Putamen (tissue), 1 donor: Measurements from ENCODE around the gene ZFAND2A.
"Not testable (repeated sequence)": the region's sequence is repeated elsewhere in the genome, so short reads cannot be mapped to it uniquely, and the experiment has no call there.

Experiments
- DNase-seq: peaks from one replicate; pipeline ENCODE4 v3.0.0-alpha.2; 2016; ENCODE audit warnings: low spot score

Gene ZFAND2A

GRCh38 chr7:1151653-1152425 lies 8.2 kb downstream of the ZFAND2A start:
- no peak for DNase-seq

GRCh38 chr7:1151156-1151555 lies 8.8 kb downstream of the ZFAND2A start:
- no peak for DNase-seq

- no peak for DNase-seq
Observed at GRCh38 chr7:1150400-1151002, 9.5 kb downstream of the ZFAND2A start.

DNA sequence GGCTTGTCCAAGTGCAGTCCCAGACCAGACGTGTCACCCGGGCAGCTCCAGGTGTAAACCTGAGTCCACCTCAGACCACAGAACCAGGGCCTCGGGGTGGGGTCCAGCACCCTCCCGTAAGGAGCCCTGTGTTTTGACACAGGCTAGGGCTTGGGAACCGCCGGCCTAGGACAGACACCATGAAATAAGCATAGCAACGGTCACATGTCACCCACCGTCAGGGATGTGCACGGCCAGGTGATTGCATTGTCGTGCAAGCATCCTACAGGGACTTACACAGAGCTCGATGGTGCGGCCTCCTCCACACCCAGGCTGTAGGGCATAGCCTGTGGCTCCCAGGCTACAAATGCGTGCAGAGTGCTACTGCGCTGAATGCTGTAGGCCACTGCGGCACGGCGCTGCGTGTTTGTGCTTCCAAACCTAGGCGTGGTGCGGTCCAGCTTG lies 10.6 kb downstream of the ZFAND2A start:
- no peak for DNase-seq

DNA sequence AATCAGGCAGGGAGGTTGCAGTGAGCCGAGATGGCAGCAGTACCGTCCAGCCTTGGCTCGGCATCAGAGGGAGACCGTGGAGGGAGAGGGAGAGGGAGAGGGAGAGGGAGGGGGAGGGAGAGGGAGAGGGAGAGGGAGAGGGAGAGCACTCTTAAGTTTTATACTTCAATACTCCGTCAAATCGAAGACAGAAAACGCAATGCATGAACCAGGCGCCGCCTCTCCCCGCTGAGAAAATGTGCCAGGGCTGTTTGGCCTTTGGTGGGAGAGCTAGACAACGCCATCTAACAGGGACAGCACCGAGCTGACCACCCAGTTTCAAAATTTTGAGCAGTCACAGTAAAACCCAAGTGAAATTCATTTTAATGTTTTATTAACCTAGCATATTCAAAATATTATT lies 12.1 kb downstream of the ZFAND2A start:
- DNase-seq, result not testable (repeated sequence)

GRCh38 chr7:1144269-1144771 lies 15.7 kb downstream of the ZFAND2A start:
- DNase-seq, result no peak

DNA sequence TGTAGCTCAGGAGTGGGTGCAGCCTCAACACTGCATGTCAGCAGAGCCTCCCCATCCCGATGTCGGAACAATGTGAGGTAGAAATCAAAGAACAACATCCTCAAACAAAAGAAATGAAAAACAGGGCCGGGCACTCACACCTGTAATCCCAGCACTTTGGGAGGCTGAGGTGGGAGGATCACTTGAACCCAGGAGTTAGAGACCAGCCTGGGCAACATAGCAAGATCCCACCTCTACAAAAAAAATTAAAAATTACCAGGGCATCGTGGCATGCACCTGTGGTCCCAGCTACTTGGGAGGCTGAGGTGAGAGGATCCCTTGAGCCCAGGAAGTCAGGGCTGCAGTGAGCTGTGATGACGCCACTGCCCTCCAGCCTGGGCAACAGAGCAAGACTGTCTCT lies 17.0 kb downstream of the ZFAND2A start:
- not testable (repeated sequence) for DNase-seq

GRCh38 chr7:1142051-1142635 lies 17.9 kb downstream of the ZFAND2A start:
- DNase-seq, result no peak

- no peak for DNase-seq
Observed at GRCh38 chr7:1141651-1142050, 18.3 kb downstream of the ZFAND2A start.

- no peak for DNase-seq
Observed at GRCh38 chr7:1140476-1141104, 19.4 kb downstream of the ZFAND2A start.

GRCh38 chr7:1137517-1138167 lies 22.4 kb downstream of the ZFAND2A start:
- no peak for DNase-seq

DNA sequence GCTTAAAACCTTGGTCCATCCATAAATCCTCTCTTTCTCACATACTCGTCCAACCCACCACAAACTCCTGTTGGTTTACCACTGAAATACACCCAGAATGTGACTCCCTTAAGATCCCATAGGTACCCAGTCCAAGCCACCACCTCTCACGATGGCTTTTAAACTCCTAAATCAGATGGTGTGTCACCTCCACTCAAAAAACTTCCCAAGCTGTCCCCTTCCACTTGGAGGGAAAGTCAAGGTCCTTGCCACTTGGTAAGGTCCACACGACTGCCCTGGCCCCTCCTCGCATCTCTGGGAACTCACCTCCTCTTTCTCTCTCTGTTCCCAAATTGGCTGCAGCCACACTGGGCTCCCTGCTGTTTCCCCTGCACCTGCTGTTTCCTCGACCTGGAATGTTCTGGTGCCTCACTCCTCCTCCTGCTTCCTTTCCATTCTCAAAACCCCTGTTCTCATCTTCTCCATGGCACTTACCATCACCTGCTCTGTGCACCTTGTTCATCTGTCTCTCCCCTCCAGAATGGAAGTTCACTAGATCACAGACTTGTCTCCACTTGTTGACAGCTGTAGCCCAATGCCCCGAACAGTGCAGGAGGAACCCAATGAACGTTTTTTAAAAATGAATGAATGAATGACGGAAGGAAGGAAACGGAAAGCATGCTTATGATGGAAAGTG lies 23.0 kb downstream of the ZFAND2A start:
- DNase-seq, result no peak

DNA sequence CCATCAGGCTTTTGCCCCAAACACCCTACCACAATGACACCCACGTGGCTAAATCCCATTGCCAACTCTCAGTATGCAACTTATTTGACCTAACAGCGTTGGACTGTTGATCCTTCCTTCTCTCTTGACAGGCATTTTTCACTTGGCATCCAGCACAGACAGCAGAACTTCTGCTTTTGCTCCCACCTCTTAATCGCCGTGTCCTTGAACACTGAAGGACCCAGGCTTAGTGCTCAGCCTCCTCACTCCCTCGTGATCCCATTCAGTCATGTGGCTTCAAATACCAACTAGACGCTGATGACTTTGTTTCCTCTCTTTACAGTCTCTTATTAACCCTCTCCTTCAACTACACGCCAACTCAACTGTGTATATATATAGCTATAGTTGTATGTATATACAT lies 25.0 kb downstream of the ZFAND2A start:
- DNase-seq, result no peak

DNA sequence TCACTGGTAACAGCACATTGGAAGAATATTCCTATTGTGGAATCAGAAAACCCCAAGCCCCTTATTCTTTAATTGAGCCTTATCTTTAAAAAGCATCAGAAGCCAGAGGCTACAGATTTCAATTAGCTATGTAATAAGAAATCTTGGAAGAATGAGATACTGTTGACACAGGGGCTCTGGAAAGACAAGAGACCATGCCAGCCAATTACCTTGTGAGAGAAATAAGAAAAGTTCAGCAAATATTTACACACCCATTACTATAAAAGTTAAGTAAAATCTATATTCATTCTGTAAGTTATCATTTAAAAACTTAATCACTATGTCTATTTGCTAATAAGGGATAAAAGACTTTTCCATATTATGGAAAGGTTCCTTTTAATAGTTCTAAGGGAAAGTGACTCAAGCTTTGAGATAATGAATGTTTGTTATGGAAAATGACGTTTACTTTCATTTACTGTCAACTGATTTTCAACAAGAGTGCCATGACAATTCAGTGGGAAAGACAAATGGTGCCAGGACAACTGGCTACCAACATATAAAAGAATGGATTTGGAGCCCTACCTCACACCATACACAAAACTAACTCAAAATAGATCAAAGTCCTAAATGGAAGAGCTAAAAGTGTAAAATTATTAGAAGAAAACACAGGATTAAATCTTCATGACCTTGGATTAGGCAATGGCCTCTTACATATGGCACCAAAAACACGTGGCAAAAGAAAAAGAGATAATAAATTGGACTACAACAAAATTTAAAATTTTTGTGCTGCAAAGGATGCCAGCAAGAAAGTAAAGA lies 28.3 kb downstream of the ZFAND2A start:
- DNase-seq, result no peak

DNA sequence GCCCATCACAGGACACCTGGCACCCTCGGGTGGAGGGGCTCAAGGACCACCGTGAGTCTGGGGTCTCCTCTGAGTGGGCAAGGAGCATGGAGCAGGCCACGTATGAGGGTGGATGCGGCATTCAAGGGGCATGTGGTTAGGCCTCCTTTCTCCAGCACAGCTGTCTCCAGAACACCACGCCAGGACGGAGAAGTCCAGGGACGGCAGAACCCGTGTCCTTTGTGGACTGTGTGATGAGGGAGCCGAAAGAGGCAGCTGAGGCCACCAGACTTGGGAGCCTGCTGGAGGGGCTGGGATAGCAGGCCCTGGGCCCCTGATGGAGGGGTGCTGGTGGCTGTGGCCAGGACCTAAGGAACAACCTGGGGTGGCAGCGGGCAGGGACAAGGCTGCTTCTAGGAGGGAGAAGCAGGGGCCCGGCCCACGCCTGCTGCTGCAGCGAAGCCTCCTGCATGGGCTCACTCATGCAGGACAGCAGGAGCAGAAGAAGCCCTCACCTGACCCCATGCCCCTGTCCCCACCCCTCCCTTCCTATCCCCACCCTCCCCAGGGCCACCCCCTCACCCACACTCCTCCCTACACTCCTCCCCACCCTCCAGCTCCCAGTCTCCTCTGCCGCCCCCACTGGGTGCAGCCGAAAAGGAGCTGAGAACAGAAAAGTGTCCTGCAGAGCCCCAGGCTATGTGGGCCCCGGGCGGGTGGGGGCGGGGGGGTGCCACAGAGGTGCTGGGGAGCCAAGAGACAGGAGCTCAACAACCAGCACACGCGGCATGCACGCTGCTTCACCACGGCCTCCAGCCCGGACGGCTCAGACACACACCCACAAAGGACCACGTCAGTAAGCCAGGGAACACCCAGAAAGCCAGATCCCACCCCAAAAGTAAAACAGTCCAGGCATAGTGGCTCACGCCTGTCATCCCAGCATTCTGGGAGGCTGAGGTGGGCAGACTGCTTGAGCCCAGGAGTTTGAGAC lies 29.7 kb downstream of the ZFAND2A start:
- DNase-seq, result no peak

GRCh38 chr7:1129431-1129830 lies 30.6 kb downstream of the ZFAND2A start:
- DNase-seq, result no peak

DNA sequence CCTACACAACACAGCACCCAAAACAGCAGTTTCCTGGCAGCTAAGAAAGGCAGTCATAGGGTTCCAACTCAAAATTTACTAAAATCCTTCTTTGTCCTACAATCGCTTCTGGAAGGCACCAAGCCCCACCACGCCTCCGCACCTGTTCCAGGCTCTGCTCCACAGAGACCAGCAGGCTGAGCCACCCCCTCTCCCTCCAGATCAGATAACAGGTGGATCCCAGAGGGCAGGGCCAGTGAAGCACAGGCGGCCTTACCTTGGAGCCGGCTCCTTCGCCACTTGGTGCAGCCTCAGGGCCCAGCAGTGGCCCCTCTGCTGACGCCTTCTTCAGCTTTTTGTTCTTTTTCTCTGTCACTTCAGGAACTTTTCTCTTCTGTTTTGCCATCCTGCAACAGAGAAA lies 33.0 kb downstream of the ZFAND2A start:
- DNase-seq, result no peak

DNA sequence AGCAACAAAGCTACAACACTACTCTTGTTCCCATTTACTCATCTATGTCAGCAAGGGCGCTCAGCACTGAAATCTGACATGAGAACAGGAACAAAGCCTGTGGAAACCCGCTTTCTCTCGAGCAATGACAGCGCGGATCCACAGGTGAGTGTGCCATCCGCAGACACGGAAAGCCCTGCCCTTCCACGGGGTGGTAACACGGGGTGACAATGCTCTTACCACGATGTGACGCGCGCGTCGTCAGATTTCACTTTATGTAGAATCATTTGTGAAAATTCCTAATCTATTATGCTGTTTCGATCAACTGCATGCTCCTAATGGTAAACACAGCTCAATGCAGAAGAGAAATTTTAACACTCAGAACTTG lies 34.4 kb downstream of the ZFAND2A start:
- DNase-seq, result no peak

GRCh38 chr7:1124816-1125602 lies 35.0 kb downstream of the ZFAND2A start:
- DNase-seq, result no peak
